ENCODE data around the gene NPEPL1.

The NPEPL1 gene

GRCh38 chr20:58651946-58652605 lies 40.5 kb upstream of the NPEPL1 start:
- Histone ChIP-seq H3K27ac (ENCODE audit: low read depth, low read length, poor library complexity, severe bottlenecking) (peak overlapping the region; percentile 81), H3K9me3 (ENCODE audit: low read length) (no peaks in the 10 kb centered on the region), H3K9me2 (ENCODE audit: low read depth, low read length) (no peaks in the 10 kb centered on the region), H3K9ac (ENCODE audit: low read length) (peak overlapping the region; percentile 100), H3F3A (ENCODE audit: insufficient read depth, low read length) (0 out of 2 replicates have a peak, but pooled peaks cover 6% of the 10 kb centered on the region), H3K36me3 (ENCODE audit: insufficient read depth, low read length) (no peaks in the 10 kb centered on the region; the same call in 1 of the 2 replicates), H4K20me1 (ENCODE audit: insufficient read depth, low read length) (no peaks in the 10 kb centered on the region), H3K4me2 (ENCODE audit: low read length) (peak overlapping the region; percentile 99), H3K79me2 (ENCODE audit: insufficient read depth, low read length) (peaks cover 57% of the 10 kb centered on the region), H2AFZ (ENCODE audit: low read length) (no peak overlapping the region), H3K4me1 (ENCODE audit: insufficient read depth, low read length, severe bottlenecking) (peaks cover 51% of the 10 kb centered on the region), H3K4me3 (ENCODE audit: low read depth, low read length, poor library complexity, severe bottlenecking) (peak overlapping the region; percentile 99), H3K27me3 (ENCODE audit: insufficient read depth, low read length) (no peaks in the 10 kb centered on the region)
- TF ChIP-seq EZH2 (IDR thresholded peaks at IDR 0.05; ENCODE audit: borderline replicate concordance, low read length), result no peak
- TF ChIP-seq, protein P1, sequence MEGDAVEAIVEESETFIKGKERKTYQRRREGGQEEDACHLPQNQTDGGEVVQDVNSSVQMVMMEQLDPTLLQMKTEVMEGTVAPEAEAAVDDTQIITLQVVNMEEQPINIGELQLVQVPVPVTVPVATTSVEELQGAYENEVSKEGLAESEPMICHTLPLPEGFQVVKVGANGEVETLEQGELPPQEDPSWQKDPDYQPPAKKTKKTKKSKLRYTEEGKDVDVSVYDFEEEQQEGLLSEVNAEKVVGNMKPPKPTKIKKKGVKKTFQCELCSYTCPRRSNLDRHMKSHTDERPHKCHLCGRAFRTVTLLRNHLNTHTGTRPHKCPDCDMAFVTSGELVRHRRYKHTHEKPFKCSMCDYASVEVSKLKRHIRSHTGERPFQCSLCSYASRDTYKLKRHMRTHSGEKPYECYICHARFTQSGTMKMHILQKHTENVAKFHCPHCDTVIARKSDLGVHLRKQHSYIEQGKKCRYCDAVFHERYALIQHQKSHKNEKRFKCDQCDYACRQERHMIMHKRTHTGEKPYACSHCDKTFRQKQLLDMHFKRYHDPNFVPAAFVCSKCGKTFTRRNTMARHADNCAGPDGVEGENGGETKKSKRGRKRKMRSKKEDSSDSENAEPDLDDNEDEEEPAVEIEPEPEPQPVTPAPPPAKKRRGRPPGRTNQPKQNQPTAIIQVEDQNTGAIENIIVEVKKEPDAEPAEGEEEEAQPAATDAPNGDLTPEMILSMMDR (IDR thresholded peaks at IDR 0.05; ENCODE audit: low read length), result no peak

- Histone ChIP-seq H3F3A (ENCODE audit: insufficient read depth, low read length) (0 out of 2 replicates have a peak, but pooled peaks cover 6% of the 10 kb centered on the region), H3K27ac (ENCODE audit: low read depth, low read length, poor library complexity, severe bottlenecking) (peak overlapping the region; percentile 81), H3K9me2 (ENCODE audit: low read depth, low read length) (no peaks in the 10 kb centered on the region), H3K9ac (ENCODE audit: low read length) (peak overlapping the region; percentile 100), H3K4me1 (ENCODE audit: insufficient read depth, low read length, severe bottlenecking) (peaks cover 58% of the 10 kb centered on the region), H2AFZ (ENCODE audit: low read length) (no peak overlapping the region), H3K79me2 (ENCODE audit: insufficient read depth, low read length) (peaks cover 64% of the 10 kb centered on the region), H3K9me3 (ENCODE audit: low read length) (no peaks in the 10 kb centered on the region), H3K4me2 (ENCODE audit: low read length) (peak overlapping the region; percentile 99), H3K27me3 (ENCODE audit: insufficient read depth, low read length) (no peaks in the 10 kb centered on the region), H4K20me1 (ENCODE audit: insufficient read depth, low read length) (no peaks in the 10 kb centered on the region), H3K4me3 (ENCODE audit: low read depth, low read length, poor library complexity, severe bottlenecking) (peak overlapping the region; percentile 99), H3K36me3 (ENCODE audit: insufficient read depth, low read length) (no peaks in the 10 kb centered on the region; the same call in 1 of the 2 replicates)
- no peak for TF ChIP-seq EZH2 (IDR thresholded peaks at IDR 0.05; ENCODE audit: borderline replicate concordance, low read length)
- TF ChIP-seq, protein P1 (IDR thresholded peaks at IDR 0.05; ENCODE audit: low read length), result no peak
Observed at GRCh38 chr20:58652606-58653294, 39.9 kb upstream of the NPEPL1 start.

GRCh38 chr20:58654337-58654736 lies 38.3 kb upstream of the NPEPL1 start:
- TF ChIP-seq, protein P1 (IDR thresholded peaks at IDR 0.05; ENCODE audit: low read length), result no peak
- no peak for TF ChIP-seq EZH2 (IDR thresholded peaks at IDR 0.05; ENCODE audit: borderline replicate concordance, low read length)
- Histone ChIP-seq H3K27me3 (ENCODE audit: insufficient read depth, low read length) (no peaks in the 10 kb centered on the region), H3K4me1 (ENCODE audit: insufficient read depth, low read length, severe bottlenecking) (peaks cover 73% of the 10 kb centered on the region), H3K4me3 (ENCODE audit: low read depth, low read length, poor library complexity, severe bottlenecking) (no peak overlapping the region), H2AFZ (ENCODE audit: low read length) (no peak overlapping the region), H3K9me3 (ENCODE audit: low read length) (no peaks in the 10 kb centered on the region), H4K20me1 (ENCODE audit: insufficient read depth, low read length) (no peaks in the 10 kb centered on the region), H3K9ac (ENCODE audit: low read length) (no peak overlapping the region), H3K9me2 (ENCODE audit: low read depth, low read length) (no peaks in the 10 kb centered on the region), H3K36me3 (ENCODE audit: insufficient read depth, low read length) (no peaks in the 10 kb centered on the region; the same call in 1 of the 2 replicates), H3F3A (ENCODE audit: insufficient read depth, low read length) (0 out of 2 replicates have a peak, but pooled peaks cover 6% of the 10 kb centered on the region), H3K4me2 (ENCODE audit: low read length) (peak overlapping the region; percentile 99; the same call in 1 of the 2 replicates), H3K27ac (ENCODE audit: low read depth, low read length, poor library complexity, severe bottlenecking) (no peak overlapping the region), H3K79me2 (ENCODE audit: insufficient read depth, low read length) (peaks cover 80% of the 10 kb centered on the region)

Measured in OCI-LY1 (cell line).